Effector memory CD4-positive, alpha-beta T cell (primary cell): Measurements from ENCODE around the gene KSR2.

ENCODE experiments used
- DNase-seq, 3 donors: peaks; one replicate each; pipeline ENCODE4 v3.0.0-alpha.2; 2020
- H3K27ac ChIP-seq: 2 replicates; pipeline ENCODE4 v1.7.0; 2013; ENCODE audit warnings: mild to moderate bottlenecking, low read length, moderate library complexity; ENCODE audit not compliant: insufficient read depth, poor library complexity, severe bottlenecking
- H3K27me3 ChIP-seq: replicated peaks from 2 replicates; pipeline ENCODE4 v1.7.0; 2013; ENCODE audit warnings: mild to moderate bottlenecking, low read length; ENCODE audit not compliant: insufficient read depth, control insufficient read depth, poor library complexity, severe bottlenecking
- H3K36me3 ChIP-seq: 2 replicates; pipeline ENCODE4 v1.7.0; 2013; ENCODE audit warnings: mild to moderate bottlenecking, low read length, moderate library complexity; ENCODE audit not compliant: control insufficient read depth, insufficient read depth
- H3K4me1 ChIP-seq: 2 replicates; pipeline ENCODE4 v1.7.0; 2013; ENCODE audit warnings: low read length, mild to moderate bottlenecking; ENCODE audit not compliant: control insufficient read depth, insufficient read depth, poor library complexity, severe bottlenecking
- H3K4me3 ChIP-seq: 2 replicates; pipeline ENCODE4 v1.7.0; 2013; ENCODE audit warnings: low read length, low read depth, mild to moderate bottlenecking; ENCODE audit not compliant: insufficient read depth, poor library complexity, severe bottlenecking
- H3K9me3 ChIP-seq: 2 replicates; pipeline ENCODE4 v1.7.0; 2013; ENCODE audit warnings: mild to moderate bottlenecking, low read length, moderate library complexity; ENCODE audit not compliant: control insufficient read depth

The KSR2 gene

DNA sequence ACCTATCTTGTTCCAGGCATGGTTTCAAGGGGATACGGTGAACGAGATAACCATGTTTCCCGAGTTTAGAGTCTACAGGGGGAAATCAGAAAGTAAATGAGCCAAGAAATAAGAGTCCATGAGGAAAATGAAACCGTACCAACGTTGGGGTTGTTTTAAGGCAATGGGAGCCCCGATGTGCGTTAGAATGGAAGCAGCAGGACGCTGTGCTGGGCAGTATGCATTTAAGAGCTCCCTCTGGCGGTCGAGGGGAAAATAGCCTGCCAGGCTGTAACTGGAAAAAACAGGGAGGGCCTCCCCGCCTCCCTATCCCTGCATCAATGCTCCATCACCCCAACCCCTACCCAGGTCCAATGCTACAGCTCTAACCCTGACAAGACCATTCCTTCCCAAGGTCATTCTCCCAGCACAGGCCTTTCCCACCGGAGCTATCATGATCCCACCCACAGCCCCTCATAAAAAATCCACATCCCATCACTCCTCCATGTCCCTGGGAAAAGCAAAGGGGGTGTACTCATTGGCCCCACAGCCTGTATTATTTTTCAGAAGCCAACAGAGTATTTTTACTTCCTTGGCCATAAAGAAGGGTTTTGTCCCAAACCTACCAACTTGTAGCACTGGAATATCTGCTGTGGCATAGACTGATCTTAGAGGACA, 381.0 kb downstream of the KSR2 start:
- Histone ChIP-seq H3K4me1 (no peaks in the 10 kb centered on the region), H3K27ac (no peak overlapping the region), H3K27me3 (no peaks in the 10 kb centered on the region), H3K4me3 (no peak overlapping the region), H3K9me3 (no peaks in the 10 kb centered on the region), H3K36me3 (no peaks in the 10 kb centered on the region)
- no peak for DNase-seq

DNA sequence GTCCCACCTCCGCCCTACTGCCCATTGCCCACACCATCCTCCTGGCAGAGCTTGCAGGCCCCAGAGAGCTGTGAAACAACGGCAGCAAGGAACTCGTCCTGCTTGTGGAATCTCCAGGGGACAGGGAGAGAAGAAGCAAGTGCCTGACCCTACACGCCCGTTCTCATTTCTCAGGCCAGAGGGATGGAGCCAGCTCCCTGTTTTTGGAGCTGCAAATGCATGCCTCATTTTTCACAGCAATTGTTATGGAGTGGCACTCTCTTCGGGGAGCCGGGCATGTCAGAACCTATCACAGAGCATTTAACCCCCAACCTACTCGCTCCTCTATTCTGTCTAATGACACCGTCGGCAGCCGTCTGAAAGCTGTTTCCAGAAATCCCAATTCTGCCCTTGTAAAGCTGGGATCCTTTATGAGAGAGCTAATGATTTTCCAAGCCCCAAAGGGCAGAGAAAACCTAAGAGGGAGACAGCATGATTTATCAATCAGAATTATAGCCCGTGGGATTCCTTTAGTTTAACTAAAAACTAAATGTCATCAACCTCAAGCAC, 385.0 kb downstream of the KSR2 start:
- Histone ChIP-seq H3K36me3 (no peaks in the 10 kb centered on the region), H3K27me3 (no peaks in the 10 kb centered on the region)
- DNase-seq: no peak

DNA sequence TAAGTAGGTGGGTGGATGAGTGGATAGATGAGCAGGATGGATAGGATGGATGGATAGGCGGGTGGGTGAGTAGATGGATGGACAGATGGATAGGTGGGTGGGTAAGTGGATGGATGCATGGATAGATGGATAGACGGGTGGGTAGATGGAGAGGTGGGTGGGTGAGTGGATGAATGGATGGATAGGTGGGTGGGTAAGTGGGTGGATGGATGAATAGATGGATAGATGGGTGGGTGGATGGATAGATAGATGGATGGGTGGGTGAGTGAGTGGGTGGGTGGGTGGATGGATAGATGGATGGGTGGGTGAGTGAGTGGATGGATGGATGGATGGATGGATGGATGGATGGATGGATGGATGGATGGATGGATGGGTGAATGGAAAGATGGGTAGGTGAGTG, 385.7 kb downstream of the KSR2 start:
- H3K4me1 ChIP-seq: no peaks in the 10 kb centered on the region
- no peak for DNase-seq
- no peaks in the 10 kb centered on the region for H3K27me3 ChIP-seq
- no peaks in the 10 kb centered on the region for H3K9me3 ChIP-seq
- H3K36me3 ChIP-seq: no peaks in the 10 kb centered on the region
- no peak overlapping the region for H3K27ac ChIP-seq
- no peak overlapping the region for H3K4me3 ChIP-seq

More for the DNA sequence above, 385.0 kb downstream of the KSR2 start:
- H3K4me1 ChIP-seq: no peaks in the 10 kb centered on the region
- no peak overlapping the region for H3K4me3 ChIP-seq
- H3K9me3 ChIP-seq: no peaks in the 10 kb centered on the region
- H3K27ac ChIP-seq: no peak overlapping the region

DNA sequence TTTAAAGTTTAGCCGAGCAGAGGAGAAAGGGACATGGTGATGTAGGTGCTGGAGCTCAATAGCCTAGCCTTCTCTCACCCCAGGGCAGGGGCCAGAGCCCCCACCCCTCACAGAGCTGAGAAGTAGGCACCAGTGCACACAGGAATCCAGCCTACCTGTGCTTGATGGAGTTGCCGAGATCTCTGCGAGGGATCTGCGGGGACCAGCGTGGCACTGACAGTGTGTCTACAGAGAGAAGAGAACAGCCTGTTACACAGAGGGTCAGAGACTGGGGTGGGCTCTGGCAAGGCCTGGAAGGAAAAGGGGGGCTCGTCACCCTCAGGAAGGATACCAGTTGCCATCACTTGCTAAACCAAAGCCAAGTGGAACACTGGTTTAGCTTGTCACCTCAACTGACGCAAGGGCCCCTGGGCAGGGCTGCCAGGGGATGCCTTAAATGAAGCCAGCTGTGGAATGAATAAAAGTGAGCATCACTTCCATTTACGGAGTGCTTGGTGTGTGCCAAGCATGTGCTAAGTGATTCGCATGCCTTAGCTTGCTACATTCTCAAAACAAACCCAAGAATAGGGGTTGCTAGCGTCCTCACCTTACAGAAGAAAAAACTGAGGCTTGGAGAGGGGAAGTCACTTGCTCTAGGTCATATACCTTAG, 386.5 kb downstream of the KSR2 start:
- no peak for DNase-seq
- no peaks in the 10 kb centered on the region for H3K27me3 ChIP-seq
- no peaks in the 10 kb centered on the region for H3K4me1 ChIP-seq
- no peak overlapping the region for H3K27ac ChIP-seq
- H3K4me3 ChIP-seq: no peak overlapping the region
- no peaks in the 10 kb centered on the region for H3K9me3 ChIP-seq
- H3K36me3 ChIP-seq: no peaks in the 10 kb centered on the region

GRCh38 chr12:117580718-117581062, 388.1 kb downstream of the KSR2 start:
- Histone ChIP-seq H3K9me3 (no peaks in the 10 kb centered on the region), H3K4me1 (no peaks in the 10 kb centered on the region), H3K27ac (no peak overlapping the region)

DNA sequence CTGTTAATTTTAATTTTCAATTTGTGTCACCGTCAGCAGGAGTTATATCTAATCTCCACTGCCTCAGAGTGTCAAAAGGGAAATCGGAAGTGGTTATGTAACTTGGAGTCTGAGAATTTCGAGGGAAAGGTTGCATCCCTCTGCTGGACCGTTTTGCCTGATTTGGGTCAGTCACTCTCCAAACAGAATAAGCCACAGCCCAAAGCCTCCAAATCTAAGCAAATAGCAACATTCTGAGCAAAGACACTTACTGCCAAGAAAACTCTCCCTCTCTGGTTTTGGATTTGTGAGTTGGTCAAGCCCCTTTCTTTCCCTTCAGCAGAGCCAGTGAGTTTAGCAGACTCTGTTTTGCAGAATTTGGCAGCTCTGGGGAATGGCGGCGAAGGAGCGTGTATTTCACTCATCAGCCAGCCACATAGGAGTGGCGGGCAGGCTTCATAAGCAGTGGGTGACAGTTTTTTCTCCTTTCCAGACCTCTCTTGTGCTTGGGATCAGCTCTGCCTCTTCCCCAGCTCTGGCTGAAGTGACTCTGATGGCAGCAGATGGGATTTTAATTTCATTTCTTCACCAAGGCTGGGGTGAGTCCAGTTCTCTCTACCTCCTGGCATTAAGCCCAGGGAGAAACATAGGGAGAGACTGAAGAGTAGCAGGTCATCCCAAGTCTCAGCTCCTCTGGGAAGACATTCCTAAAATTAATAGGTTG, 388.6 kb downstream of the KSR2 start:
- DNase-seq: no peak
- Histone ChIP-seq H3K27me3 (no peaks in the 10 kb centered on the region), H3K4me3 (no peak overlapping the region), H3K27ac (no peak overlapping the region), H3K9me3 (no peaks in the 10 kb centered on the region), H3K4me1 (no peaks in the 10 kb centered on the region), H3K36me3 (no peaks in the 10 kb centered on the region)

More at GRCh38 chr12:117580718-117581062, 388.1 kb downstream of the KSR2 start:
- no peaks in the 10 kb centered on the region for H3K27me3 ChIP-seq
- DNase-seq: no peak
- no peaks in the 10 kb centered on the region for H3K36me3 ChIP-seq
- no peak overlapping the region for H3K4me3 ChIP-seq

DNA sequence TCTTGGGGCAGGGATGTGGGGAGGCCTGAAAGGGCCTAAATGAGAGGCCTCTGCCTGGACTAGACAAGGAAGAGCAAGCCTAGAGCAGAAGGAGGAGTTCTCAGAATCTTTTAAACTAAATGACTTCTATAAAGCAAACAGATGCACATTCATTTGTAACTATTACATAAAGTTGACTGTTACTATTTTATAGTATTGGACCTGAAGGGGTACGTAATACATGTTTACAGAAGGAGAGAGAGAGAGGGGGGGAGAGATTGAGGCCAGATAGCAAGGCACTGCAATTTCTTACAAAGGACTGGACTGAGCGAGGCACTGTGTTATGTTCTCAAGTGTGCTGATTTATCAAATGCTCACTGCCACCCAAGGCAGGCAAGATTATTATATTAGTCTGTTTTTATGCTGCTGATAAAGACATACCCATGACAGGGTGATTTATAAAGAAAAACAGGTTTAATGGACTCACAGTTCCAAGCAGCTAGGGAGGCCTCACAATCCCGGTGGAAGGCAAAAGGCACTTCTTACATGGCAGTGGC, 391.6 kb downstream of the KSR2 start:
- DNase-seq: no peak
- no peaks in the 10 kb centered on the region for H3K9me3 ChIP-seq
- no peak overlapping the region for H3K27ac ChIP-seq
- no peaks in the 10 kb centered on the region for H3K27me3 ChIP-seq
- H3K36me3 ChIP-seq: no peaks in the 10 kb centered on the region
- no peak overlapping the region for H3K4me3 ChIP-seq
- H3K4me1 ChIP-seq: no peaks in the 10 kb centered on the region

DNA sequence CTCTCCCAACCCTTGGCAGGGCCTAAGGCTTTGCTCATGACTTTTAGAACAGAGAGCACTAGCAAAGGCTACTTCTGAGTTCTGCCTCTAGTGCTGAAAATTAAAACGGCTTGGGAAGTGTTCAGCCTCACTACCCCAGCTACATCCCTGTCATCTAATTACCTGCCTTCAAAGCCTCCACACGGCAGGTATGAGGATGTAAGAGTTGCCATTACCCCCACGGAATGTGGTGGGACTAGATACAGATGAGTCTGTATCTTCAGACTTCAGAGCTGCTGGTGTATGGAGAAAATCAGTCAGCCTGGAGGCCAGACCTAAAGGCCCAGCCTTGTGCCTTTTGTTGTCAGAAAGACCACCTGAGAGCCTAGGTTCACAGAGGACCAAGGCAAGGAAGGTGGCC, 392.7 kb downstream of the KSR2 start:
- DNase-seq: no peak
- Histone ChIP-seq H3K4me1 (no peaks in the 10 kb centered on the region), H3K27me3 (no peaks in the 10 kb centered on the region), H3K9me3 (no peaks in the 10 kb centered on the region), H3K4me3 (no peak overlapping the region), H3K36me3 (no peaks in the 10 kb centered on the region), H3K27ac (no peak overlapping the region)

DNA sequence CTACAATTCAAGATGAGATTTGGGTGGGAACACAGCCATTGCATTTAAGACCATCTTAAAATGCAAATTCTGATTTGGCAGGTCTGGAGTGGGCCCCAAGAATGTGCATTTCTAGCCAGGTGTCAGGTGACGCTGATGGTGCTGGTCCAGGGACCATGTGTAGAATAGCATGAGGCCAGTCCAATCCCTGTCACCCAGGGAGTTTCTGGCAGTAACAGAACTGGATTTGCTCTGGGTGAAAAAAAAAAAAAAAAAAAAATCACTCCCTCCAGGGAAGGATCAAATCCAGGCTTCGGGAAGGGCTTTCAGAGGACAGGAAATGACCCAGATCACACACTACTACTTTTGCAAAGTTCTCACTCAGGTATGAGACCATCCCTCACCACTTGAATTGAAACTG, 394.1 kb downstream of the KSR2 start:
- Histone ChIP-seq H3K27me3 (no peaks in the 10 kb centered on the region), H3K27ac (no peak overlapping the region), H3K36me3 (no peaks in the 10 kb centered on the region), H3K9me3 (no peaks in the 10 kb centered on the region), H3K4me3 (no peak overlapping the region), H3K4me1 (no peaks in the 10 kb centered on the region)
- no peak for DNase-seq

DNA sequence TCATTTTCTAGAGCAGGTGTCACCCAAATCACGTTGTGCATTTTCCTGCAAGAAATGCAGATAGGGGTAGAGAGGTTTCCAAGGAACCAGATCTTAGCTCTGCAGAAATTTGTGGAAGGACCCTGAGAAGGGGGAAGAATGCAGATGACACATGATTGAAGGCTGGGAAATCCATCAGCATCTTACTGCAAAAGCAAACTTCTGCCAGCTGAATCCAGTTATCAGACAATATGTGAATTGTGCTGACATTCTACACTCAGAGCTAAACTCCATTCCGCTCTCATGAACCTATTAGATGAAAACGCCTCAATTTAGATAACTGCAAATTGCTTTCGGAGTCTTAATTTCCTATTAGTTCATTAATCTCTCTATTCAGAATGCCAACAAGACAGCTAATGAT, 396.0 kb downstream of the KSR2 start:
- Histone ChIP-seq H3K27ac (no peak overlapping the region), H3K4me3 (no peak overlapping the region), H3K36me3 (no peaks in the 10 kb centered on the region), H3K27me3 (no peaks in the 10 kb centered on the region), H3K9me3 (no peaks in the 10 kb centered on the region), H3K4me1 (no peaks in the 10 kb centered on the region)
- no peak for DNase-seq
